B cell (primary cell): ENCODE measurements around the gene KISS1.

ENCODE experiments used
- EZH2 ChIP-seq: IDR thresholded peaks from 2 replicates; pipeline ENCODE4 v1.6.1; 2012; ENCODE audit warnings: borderline replicate concordance, low read depth, mild to moderate bottlenecking, moderate library complexity, low read length; ENCODE audit not compliant: insufficient read depth, poor library complexity, severe bottlenecking
- TF ChIP-seq, protein P1 (sequence below): fragments of 200-600 bp; IDR thresholded peaks from one replicate; pipeline ENCODE4 v1.8.0; 2022; ENCODE audit warnings: antibody characterized with exemption, mild to moderate bottlenecking

DNA sequence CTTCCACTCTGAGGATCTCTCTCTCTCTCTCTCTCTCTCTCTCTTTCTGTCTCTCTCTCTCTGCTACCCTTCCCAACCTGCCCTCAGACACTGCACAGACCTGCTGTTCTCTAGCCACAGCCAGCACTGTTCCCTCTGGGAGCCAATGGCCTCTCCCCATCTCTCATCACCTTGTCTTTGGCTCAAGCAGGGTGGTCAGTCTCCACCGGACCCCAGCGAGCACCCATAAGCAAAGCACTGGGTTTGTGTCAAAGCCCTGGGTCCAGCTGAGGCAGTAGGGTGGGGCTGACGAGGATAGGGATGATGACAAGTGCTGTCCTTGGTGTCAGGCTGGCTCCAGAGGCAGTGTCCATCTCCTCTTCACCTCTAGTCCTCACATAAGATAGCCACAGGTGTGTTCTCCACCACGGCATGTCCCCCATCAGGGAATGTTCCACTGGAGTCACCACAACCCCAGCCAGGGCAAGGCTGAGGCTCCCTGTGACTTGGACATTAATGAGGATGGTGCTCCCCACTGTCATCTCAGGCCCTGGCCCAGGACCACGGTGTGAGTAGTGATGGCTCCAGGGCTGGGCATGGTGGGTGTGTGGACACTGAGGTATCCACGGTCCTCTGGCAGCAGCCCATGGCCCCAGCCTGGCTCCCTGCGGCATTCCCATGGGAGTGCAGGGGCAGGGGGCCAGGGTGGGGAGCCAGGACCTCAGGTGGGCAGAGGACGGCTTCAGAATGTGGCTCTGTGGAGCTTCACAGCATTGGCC lies 25.9 kb upstream of the KISS1 start:
- TF ChIP-seq, protein P1, sequence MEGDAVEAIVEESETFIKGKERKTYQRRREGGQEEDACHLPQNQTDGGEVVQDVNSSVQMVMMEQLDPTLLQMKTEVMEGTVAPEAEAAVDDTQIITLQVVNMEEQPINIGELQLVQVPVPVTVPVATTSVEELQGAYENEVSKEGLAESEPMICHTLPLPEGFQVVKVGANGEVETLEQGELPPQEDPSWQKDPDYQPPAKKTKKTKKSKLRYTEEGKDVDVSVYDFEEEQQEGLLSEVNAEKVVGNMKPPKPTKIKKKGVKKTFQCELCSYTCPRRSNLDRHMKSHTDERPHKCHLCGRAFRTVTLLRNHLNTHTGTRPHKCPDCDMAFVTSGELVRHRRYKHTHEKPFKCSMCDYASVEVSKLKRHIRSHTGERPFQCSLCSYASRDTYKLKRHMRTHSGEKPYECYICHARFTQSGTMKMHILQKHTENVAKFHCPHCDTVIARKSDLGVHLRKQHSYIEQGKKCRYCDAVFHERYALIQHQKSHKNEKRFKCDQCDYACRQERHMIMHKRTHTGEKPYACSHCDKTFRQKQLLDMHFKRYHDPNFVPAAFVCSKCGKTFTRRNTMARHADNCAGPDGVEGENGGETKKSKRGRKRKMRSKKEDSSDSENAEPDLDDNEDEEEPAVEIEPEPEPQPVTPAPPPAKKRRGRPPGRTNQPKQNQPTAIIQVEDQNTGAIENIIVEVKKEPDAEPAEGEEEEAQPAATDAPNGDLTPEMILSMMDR = no peak
- no peak for TF ChIP-seq EZH2
